PC-3 (cell line): ENCODE data around the gene HDAC4.

Experiments used
- CTCF ChIP-seq: fragments of 300-600 bp; sonication (generic); conservative IDR thresholded peaks from 2 replicates; pipeline ENCODE4 v1.5.1; 2017; ENCODE audit warnings: antibody characterized with exemption, low read depth, mild to moderate bottlenecking, low read length
- EZH2 ChIP-seq: fragments of 300-600 bp; sonication (generic); IDR thresholded peaks from one replicate; pipeline ENCODE4 v1.6.1; 2017; ENCODE audit warnings: antibody characterized with exemption, mild to moderate bottlenecking, low read length; ENCODE audit not compliant: unreplicated experiment

DNA sequence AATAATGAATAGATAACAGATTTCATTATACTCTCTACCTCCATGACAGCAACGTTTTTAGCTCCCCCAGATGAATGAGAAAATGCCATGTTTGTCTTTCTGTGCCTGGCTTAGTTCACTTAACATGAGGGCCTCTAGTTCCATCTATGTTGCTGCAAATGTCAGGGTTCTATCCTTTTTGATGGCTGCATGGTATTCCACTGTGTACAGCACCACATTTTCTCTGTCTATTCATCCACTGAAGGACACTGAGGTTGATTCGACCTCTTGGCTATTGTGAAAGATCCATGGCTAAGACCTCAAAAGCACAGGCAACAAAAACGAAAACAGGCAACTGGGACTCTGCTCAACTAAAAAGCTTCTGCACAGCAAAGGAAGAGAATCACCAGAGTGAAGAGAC, 264.6 kb downstream of the HDAC4 start:
- TF ChIP-seq CTCF, result no peak
- TF ChIP-seq EZH2, result no peak
